Esophagus muscularis mucosa (tissue), 4 donors: ENCODE results near the gene ARHGAP11A. TPM values are rescaled to one million over a fixed set of nuclear protein-coding genes. Genes with fewer than 3 reads are reported as not detected.

ENCODE experiments used
- DNase-seq: peaks from one replicate; pipeline ENCODE4 v3.0.0-alpha.2; 2017; ENCODE audit errors: extremely low spot score
- H3K27ac ChIP-seq, 4 donors: fragments of 200-600 bp; sonication (generic); replicated peaks in 1 of 4; 1 replicate in 3 of 4; 2 replicates in 1 of 4; pipeline ENCODE4 v1.5.1; 2016 to 2019; ENCODE audit warnings: mild to moderate bottlenecking in 1 of 4
- H3K27me3 ChIP-seq, 4 donors: fragments of 200-600 bp; sonication (generic); one replicate each; pipeline versions ENCODE4 v1.5.1 to v1.6.0; 2016 to 2019
- H3K36me3 ChIP-seq, 4 donors: fragments of 200-600 bp; sonication (generic); one replicate each; pipeline ENCODE4 v1.5.1; 2016 to 2019
- H3K4me1 ChIP-seq, 4 donors: fragments of 200-600 bp; sonication (generic); one replicate each; pipeline ENCODE4 v1.5.1; 2016 to 2019
- H3K4me3 ChIP-seq, 4 donors: fragments of 200-600 bp; sonication (generic); 1 replicate in 2 of 4; 2 replicates in 2 of 4; pipeline ENCODE4 v1.5.1; 2016 to 2019; ENCODE audit warnings: mild to moderate bottlenecking in 4 of 4, moderate library complexity in 1 of 4
- H3K9me3 ChIP-seq, 4 donors: fragments of 200-600 bp; sonication (generic); 1 replicate in 3 of 4; 2 replicates in 1 of 4; pipeline ENCODE4 v1.5.1; 2016 to 2019
- CTCF ChIP-seq, 3 experiments: fragments of 200-600 bp in 2 of 3; fragments of 450-650 bp in 1 of 3; sonication (generic) in 2 of 3; IDR thresholded peaks; one replicate each; pipeline ENCODE4 v1.5.1; 2017 to 2019; ENCODE audit warnings: antibody characterized with exemption in 3 of 3, mild to moderate bottlenecking in 2 of 3, moderate library complexity in 1 of 3
- EP300 ChIP-seq: sonication (generic); formaldehyde crosslinking; IDR thresholded peaks from one replicate; pipeline ENCODE4 v1.6.1; 2017; ENCODE audit warnings: antibody characterized with exemption
- POLR2A ChIP-seq: fragments of 450-650 bp; IDR thresholded peaks from one replicate; pipeline ENCODE4 v1.6.1; 2017; ENCODE audit warnings: antibody characterized with exemption, moderate library complexity, mild to moderate bottlenecking, low read depth
- POLR2AphosphoS5 ChIP-seq, 2 donors: sonication (generic); formaldehyde crosslinking; IDR thresholded peaks; one replicate each; pipeline ENCODE4 v1.6.1; 2017; ENCODE audit warnings: antibody characterized with exemption in 2 of 2
- WGBS: methylation state at CpG from one replicate; pipeline ENCODE4 v1.1.5; 2018; 5-methylcytosine and 5-hydroxymethylcytosine counted together
- intact Hi-C: fragments of 100-400 bp; cut with DNase I; formaldehyde crosslinking; loops from one replicate; pipeline ENCODE4 v1.15.1; 2023
- total RNA-seq, 4 donors: library from RNA; depleted of rRNA; stranded (reverse); fragments of >200 nt; gene quantifications; one replicate each; pipeline versions ENCODE4 v1.1.0 to v1.2.1, GENCODE V29; 2016

Gene ARHGAP11A
- total RNA-seq, 4 donors from 2014 or later, result 0.78 to 1.3 (median 0.91) TPM

GRCh38 chr15:32670623-32671022 lies 55.3 kb downstream of the ARHGAP11A start:
- no peak for DNase-seq
- Histone ChIP-seq H3K36me3 (no peaks in the 10 kb centered on the region), H3K4me1 (peaks cover 3 to 41% (median 36%) of the 10 kb centered on the region in 4 donors), H3K27ac (peak overlapping the region; percentile 32 to 67 (median 52)), H3K4me3 (no peak overlapping the region), H3K27me3 (no peaks in the 10 kb centered on the region), H3K9me3 (no peaks in the 10 kb centered on the region)
- 57% methylated on average over 3 of the region's 3 CpGs for WGBS
- intact Hi-C loops, result no loop called here
- no peak for TF ChIP-seq POLR2AphosphoS5 (IDR thresholded peaks at IDR 0.05)
- no peak for TF ChIP-seq CTCF (IDR thresholded peaks at IDR 0.05)
- no peak for TF ChIP-seq POLR2A
- no peak for TF ChIP-seq EP300

- H3K27me3 ChIP-seq, result no peaks in the 10 kb centered on the region
- H3K4me3 ChIP-seq, result no peak overlapping the region
- WGBS, result 85% methylated on average over 29 of the region's 29 CpGs
- no peak for TF ChIP-seq POLR2AphosphoS5 (IDR thresholded peaks at IDR 0.05)
- no peak for TF ChIP-seq CTCF (IDR thresholded peaks at IDR 0.05)
- TF ChIP-seq POLR2A, result no peak
- TF ChIP-seq EP300, result no peak
- peaks cover 3 to 51% (median 46%) of the 10 kb centered on the region in 4 donors for H3K4me1 ChIP-seq
- intact Hi-C loops, result no loop called here
- DNase-seq, result no peak
- H3K27ac ChIP-seq, result peak overlapping the region in 3 of 4 donors; percentile 14 to 54 (median 31)
- H3K9me3 ChIP-seq, result no peaks in the 10 kb centered on the region
- no peaks in the 10 kb centered on the region for H3K36me3 ChIP-seq
Measured at GRCh38 chr15:32671339-32672325, 56.3 kb downstream of the ARHGAP11A start.

DNA sequence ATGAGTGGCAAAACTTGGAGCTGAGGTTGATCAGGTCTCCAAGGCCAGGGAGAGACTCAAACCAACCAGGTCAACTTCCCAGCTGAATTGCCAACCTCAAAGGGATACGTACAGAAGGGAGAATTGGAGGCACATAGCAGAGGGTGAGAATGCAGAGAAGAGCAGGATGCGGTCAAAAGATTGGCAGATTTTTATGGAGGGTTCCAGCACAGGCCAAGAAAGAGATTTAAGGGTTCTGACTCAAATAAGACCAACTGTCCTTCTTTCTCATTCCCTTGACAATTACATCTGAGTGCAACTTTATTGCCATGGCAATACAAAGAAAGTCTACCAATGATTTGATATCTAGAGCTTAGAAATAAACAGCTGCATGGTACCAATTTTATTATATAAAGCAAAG lies 59.4 kb downstream of the ARHGAP11A start:
- 61% methylated on average over 2 of the region's 2 CpGs for WGBS
- Histone ChIP-seq H3K4me3 (no peak overlapping the region), H3K27ac (peak overlapping the region; percentile 13 to 44 (median 36)), H3K36me3 (no peaks in the 10 kb centered on the region), H3K27me3 (no peaks in the 10 kb centered on the region), H3K4me1 (peaks cover 3 to 61% (median 53%) of the 10 kb centered on the region in 4 donors), H3K9me3 (no peaks in the 10 kb centered on the region)
- no peak for DNase-seq
- TF ChIP-seq CTCF (IDR thresholded peaks at IDR 0.05), result no peak
- no peak for TF ChIP-seq POLR2AphosphoS5 (IDR thresholded peaks at IDR 0.05)
- no peak for TF ChIP-seq POLR2A
- no peak for TF ChIP-seq EP300
- intact Hi-C loops, result no loop called here

GRCh38 chr15:32675466-32675865 lies 60.2 kb downstream of the ARHGAP11A start:
- peak overlapping the region in 3 of 4 donors; percentile 31 to 44 (median 42) for H3K27ac ChIP-seq
- H3K27me3 ChIP-seq, result no peaks in the 10 kb centered on the region
- 46% methylated on average over 6 of the region's 6 CpGs for WGBS
- H3K36me3 ChIP-seq, result no peaks in the 10 kb centered on the region
- H3K9me3 ChIP-seq, result no peaks in the 10 kb centered on the region
- DNase-seq, result no peak
- peaks cover 0 to 53% (median 46%) of the 10 kb centered on the region in 4 donors for H3K4me1 ChIP-seq
- intact Hi-C loops, result no loop called here
- TF ChIP-seq POLR2AphosphoS5 (IDR thresholded peaks at IDR 0.05) (no peak), EP300 (no peak), POLR2A (no peak), CTCF (IDR thresholded peaks at IDR 0.05) (no peak)
- H3K4me3 ChIP-seq, result no peak overlapping the region
